ENCODE data around the gene OSBPL8.
"Not testable (repeated sequence)": the region's sequence is repeated elsewhere in the genome, so short reads cannot be mapped to it uniquely, and the experiment has no call there.

Gene OSBPL8

GRCh38 chr12:76410781-76411180 lies 148.8 kb downstream of the OSBPL8 start:
- no peak for DNase-seq

GRCh38 chr12:76410371-76410770 lies 149.2 kb downstream of the OSBPL8 start:
- DNase-seq, result no peak

- no peak for DNase-seq
These were observed 150.5 kb downstream of the OSBPL8 start for GRCh38 chr12:76409074-76409473.

DNA sequence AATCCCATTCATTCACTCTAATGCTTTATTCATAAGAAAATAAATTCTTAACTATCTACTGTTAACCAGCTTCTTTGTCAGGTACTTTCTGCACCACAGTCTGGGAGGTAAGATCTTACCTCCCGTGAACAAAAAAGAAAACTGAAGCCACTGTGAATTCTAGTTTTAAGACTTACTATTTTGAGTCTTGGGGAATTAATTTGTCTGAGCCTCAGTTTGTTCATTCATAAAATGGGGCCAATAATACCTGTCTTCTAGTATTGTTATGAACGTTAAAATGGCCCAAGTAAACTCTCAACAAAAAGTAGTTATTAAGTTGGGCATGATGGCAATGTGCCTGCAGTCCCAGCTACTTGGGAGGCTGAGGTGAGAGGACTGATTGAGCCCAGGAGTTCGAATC lies 151.9 kb downstream of the OSBPL8 start:
- DNase-seq, result no peak

- no peak for DNase-seq
These were observed 157.3 kb downstream of the OSBPL8 start for GRCh38 chr12:76402259-76402658.

DNA sequence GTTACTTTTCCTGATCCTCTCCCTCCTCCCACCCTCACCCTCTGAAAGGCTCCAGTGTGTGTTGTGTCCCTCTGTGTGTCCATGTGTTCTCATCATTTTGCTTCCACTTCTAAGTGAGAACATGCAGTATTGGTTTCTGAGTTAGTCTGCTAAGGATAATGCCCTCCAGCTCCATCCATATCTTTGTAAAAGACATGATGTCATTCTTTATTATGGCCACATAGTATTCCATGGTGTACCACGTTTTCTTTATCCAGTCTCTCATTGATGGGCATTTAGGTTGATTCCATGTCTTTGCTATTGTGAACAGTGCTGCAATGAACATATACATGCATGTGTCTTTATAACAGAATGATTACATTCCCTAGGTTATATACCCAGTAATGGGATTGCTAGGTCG lies 159.4 kb downstream of the OSBPL8 start:
- DNase-seq, result no peak

GRCh38 chr12:76399040-76399439 lies 160.5 kb downstream of the OSBPL8 start:
- DNase-seq, result no peak

DNA sequence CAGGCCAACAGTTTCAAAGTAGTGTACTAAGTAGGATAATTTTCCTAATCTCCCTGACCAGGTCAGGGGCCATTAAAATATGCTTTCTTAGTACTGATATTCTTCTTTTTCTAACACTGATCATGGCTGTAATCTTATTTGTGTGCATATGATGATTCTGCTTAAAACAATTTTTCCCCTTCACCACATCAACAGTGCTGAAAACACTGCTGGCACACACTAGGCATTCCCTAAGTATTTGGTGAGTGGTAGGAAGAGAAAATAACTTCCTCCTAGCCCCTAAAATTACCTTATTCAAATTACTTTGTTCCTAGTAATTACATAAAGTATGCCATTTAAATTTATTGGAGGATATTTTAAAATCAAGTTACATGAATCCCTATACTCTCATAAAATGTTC lies 161.5 kb downstream of the OSBPL8 start:
- DNase-seq, result no peak

GRCh38 chr12:76391461-76391860 lies 168.1 kb downstream of the OSBPL8 start:
- DNase-seq, result no peak

DNA sequence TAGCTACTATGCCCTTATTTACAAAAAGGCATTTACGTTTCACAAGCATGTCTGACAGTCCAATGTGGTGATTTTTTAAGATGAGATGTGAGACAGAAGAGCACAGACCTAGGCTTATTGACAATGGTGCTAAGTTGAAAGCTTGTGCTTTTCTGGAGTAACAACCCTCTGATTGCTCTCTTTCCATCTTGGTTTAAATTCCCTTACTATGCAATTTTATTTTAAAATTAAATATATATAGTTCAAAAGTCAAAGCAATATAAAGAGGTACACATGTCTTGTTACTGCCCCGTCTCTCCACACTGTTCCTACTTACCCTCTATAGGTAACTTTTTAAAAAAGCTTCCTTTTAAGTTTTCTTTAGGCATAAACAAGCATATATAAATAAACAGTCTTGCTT lies 172.0 kb downstream of the OSBPL8 start:
- no peak for DNase-seq

GRCh38 chr12:76384560-76384959 lies 175.0 kb downstream of the OSBPL8 start:
- no peak for DNase-seq

DNA sequence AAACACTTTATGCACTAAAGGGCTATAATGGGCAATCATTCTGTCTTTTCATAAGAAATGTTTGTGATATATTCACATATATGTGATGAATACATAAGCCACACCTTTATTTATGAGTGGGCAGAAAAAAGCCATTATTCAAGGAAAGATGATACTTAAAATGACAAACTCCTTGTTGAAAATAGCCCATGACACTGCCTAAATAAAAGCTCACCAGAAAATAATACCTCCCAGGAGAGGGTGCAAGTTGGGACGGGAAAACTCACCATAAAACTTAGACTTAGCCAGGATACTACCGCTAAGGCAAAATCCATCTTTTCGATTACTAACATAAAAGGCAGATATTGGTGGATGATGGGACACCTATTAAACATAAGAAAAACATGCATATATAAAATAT lies 175.6 kb downstream of the OSBPL8 start:
- DNase-seq, result no peak

DNA sequence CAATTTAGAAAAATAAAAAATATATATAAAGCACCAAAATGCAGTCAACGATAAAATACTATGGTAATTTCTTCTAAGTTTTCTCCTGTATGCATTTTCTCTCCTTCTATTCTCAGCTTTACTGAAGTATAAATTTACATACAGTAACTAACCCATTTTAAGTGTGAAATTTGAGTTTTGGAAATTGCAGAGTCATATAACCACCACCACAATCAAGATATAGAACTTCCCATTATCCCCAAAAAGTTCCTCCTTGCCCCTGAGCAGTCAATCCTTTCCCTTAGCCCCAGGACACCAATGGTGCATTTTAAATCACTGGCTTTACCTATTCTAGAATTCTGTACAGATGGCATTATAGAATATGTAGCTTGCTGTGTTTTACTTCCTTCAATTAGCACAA lies 180.3 kb downstream of the OSBPL8 start:
- DNase-seq, result no peak

- not testable (repeated sequence) for DNase-seq
These were observed 182.7 kb downstream of the OSBPL8 start for GRCh38 chr12:76376876-76377275.

- DNase-seq, result no peak
These were observed 183.6 kb downstream of the OSBPL8 start for GRCh38 chr12:76375939-76376338.

- no peak for DNase-seq
These were observed 184.1 kb downstream of the OSBPL8 start for GRCh38 chr12:76375470-76375869.

GRCh38 chr12:76374386-76375020 lies 185.1 kb downstream of the OSBPL8 start:
- DNase-seq, result no peak

DNA sequence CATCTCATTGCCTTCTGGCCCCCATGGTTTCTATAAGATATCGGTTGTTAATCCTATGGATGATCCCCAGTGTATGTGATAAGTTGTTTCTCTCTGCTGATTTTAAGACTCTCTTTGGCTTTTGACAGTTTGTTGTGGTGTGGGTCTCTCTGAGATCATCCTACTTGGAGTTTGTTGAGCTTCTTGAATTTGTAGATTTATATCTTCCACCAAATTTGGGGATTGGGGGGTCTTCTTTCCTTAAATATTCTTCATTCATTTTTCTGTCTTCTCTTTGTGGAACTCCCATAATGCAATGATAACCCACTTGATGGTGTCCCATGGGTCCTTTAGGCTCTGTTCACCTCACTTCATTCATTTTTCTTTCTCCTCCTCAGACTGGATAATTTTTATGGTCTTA lies 191.3 kb downstream of the OSBPL8 start:
- DNase-seq, result no peak

DNA sequence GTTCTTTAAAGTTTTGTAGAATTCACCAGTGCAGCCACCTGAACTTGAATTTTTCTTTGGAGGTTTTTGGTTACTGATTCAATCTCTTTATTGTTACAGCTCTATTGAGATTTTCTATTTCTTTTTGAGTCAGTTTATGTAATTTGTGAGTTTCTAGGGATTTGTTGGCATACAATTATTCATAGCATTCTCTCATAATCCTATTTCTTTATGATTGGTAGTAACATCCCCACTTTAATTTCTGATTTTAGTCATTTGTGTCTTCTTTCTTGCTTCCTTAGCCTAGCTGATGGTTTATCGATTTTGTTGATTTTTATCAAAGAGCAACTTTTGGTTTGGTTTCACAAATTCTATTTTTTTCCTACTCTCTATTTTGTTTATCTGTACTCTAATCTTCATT lies 193.4 kb downstream of the OSBPL8 start:
- DNase-seq, result no peak

DNA sequence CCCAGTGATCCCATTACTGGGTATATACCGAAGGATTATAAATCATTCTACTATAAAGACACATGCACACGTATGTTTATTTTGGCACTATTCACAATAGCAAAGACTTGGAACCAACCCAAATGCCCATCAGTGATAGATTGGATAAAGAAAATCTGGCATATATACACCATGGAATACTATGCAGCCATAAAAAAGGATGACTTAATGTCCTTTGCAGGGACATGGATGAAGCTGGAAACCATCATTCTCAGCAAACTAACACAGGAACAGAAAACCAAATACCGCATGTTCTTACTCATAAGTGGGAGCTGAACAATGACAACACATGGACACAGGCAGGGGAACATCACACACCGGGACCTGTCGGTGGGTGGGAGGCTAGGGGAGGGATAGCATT lies 195.4 kb downstream of the OSBPL8 start:
- not testable (repeated sequence) for DNase-seq

GRCh38 chr12:76360316-76360715 lies 199.3 kb downstream of the OSBPL8 start:
- no peak for DNase-seq

DNA sequence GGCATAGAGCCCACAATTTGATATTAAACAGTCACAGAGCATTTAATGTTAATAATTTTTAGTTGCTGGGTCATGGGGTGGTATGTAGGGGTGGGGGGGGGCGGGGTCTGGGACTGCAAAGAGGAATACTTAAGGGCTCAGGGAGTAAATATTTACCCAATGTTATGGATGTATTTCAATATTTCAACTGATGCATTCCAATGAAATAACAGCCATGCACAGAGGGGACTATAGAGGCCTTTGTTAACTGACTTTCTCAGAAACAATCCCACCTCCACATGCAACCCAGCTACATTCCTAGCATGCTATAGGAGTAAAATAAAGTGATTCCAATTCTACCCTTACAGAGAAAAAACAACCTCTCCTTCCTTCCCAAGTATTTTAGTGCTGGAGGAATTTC lies 203.5 kb downstream of the OSBPL8 start:
- no peak for DNase-seq

GRCh38 chr12:76348079-76348901 lies 211.3 kb downstream of the OSBPL8 start, which contains the start of gene BBS10:
Gene BBS10, minus strand, starts transcription at chr12:76348415. Its CDS starts 57 bp downstream, at chr12:76348358.
- peak; percentile 81 to 95 for DNase-seq

- DNase-seq, result peak; percentile 15 to 80
These were observed 212.7 kb downstream of the OSBPL8 start for GRCh38 chr12:76346798-76347420.

Data from SW 1271 (cell line).